Measurements from ENCODE around the gene REST. TPM values are rescaled to one million over a fixed set of nuclear protein-coding genes. Genes with fewer than 3 reads are reported as not detected.
A peak's percentile ranks its signal among the peaks of the same experiment; 100 is the strongest.
"Not testable (repeated sequence)": the region's sequence is repeated elsewhere in the genome, so short reads cannot be mapped to it uniquely, and the experiment has no call there.

Gene REST, protein sequence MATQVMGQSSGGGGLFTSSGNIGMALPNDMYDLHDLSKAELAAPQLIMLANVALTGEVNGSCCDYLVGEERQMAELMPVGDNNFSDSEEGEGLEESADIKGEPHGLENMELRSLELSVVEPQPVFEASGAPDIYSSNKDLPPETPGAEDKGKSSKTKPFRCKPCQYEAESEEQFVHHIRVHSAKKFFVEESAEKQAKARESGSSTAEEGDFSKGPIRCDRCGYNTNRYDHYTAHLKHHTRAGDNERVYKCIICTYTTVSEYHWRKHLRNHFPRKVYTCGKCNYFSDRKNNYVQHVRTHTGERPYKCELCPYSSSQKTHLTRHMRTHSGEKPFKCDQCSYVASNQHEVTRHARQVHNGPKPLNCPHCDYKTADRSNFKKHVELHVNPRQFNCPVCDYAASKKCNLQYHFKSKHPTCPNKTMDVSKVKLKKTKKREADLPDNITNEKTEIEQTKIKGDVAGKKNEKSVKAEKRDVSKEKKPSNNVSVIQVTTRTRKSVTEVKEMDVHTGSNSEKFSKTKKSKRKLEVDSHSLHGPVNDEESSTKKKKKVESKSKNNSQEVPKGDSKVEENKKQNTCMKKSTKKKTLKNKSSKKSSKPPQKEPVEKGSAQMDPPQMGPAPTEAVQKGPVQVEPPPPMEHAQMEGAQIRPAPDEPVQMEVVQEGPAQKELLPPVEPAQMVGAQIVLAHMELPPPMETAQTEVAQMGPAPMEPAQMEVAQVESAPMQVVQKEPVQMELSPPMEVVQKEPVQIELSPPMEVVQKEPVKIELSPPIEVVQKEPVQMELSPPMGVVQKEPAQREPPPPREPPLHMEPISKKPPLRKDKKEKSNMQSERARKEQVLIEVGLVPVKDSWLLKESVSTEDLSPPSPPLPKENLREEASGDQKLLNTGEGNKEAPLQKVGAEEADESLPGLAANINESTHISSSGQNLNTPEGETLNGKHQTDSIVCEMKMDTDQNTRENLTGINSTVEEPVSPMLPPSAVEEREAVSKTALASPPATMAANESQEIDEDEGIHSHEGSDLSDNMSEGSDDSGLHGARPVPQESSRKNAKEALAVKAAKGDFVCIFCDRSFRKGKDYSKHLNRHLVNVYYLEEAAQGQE
- 36.1 and 43.2 TPM in 2 replicates for total RNA-seq (2014; rRNA removed; shearing (Covaris generic))

DNA sequence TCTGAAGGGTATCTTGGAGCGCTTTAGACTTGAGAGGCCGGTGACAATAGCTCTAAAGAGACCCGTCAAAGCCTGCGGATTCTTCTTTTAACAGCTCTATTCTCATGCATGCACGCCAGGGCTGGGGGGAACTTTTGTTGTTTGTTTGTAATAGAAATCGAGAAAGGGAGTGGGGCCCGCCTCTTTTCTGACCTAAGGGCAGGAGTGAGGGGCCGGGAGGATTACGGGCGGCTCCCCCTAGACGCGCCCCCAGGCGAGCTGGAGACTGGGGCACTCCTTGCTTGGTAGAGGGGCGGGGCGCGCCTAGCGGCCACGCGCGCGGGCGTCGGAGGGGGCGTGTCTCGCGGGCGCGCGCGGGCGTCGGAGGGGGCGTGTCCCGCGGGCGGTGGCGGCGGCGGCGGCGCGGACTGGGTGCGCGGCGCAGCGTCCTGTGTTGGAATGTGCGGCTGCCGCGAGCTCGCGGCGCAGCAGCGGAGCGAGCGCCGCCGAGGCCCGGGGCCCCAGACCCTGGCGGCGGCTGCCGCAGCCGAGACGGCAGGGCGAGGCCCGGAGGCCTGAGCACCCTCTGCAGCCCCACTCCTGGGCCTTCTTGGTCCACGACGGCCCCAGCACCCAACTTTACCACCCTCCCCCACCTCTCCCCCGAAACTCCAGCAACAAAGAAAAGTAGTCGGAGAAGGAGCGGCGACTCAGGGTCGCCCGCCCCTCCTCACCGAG, at the start of gene REST:
Gene REST (plus strand): TSS at position 412 of the 717 bp plus-strand sequence. CDS start 2,739 bp downstream, outside the sequence.
- peak; percentile 22 for DNase-seq (ENCODE audit: low spot score)

DNA sequence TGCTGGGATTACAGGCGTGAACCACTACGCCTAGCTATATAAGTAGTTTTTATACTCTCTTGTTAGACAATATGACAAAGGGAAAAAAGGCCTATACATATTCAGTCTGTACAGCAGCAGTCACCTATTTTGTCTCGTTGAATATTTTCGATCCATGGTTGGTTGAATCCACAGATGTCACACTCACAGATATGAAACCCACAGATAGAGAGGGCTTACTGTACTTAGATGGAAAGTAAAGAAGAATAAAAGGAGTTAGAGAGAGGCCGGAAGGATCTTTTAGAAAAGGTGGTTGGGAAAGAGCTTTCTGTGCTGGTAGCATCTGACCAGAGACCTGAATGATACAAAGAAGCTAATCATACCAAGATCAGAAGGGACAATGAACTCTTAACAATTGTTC, 47.9 kb upstream of the REST start:
- DNase-seq (ENCODE audit: low spot score) = no peak

DNA sequence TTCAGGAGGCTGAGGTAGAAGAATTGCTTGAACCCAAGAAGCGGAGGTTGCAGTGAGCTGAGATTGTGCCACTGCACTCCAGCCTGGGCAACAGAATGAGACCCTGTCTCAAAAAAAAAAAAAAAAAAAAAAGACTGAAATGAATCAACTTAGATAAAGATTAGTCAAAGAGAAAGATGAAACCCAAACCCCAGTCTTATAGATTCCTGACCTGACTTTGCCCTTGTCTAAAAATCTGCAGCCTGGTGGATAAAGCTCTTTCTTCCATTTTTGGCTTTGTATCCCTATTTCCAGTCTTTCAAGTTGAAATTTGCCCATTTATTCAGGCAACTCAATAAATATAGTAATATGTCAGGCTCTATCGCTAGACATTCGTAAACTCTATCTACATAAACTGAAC, 46.9 kb upstream of the REST start:
- no peak for DNase-seq (ENCODE audit: low spot score)

DNA sequence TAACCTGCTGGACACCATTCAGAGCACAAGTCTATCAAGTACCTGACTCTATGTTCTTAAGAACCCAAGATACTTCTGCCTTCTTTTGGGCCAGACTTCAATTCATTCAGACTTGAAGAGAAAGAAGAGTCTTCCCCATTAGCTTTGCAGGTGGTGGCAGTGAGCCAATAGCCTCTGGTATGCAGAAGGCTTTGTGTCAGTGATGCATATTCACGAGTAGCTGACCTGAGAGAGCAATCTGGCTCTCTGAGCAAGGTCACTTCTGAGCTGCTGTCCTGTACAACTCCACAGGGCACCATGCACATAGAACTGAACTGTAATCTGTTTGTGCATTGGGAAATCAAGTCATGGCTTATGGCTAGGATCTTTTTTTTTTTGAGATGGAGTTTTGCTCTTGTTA, 46.3 kb upstream of the REST start:
- DNase-seq (ENCODE audit: low spot score) = no peak

DNA sequence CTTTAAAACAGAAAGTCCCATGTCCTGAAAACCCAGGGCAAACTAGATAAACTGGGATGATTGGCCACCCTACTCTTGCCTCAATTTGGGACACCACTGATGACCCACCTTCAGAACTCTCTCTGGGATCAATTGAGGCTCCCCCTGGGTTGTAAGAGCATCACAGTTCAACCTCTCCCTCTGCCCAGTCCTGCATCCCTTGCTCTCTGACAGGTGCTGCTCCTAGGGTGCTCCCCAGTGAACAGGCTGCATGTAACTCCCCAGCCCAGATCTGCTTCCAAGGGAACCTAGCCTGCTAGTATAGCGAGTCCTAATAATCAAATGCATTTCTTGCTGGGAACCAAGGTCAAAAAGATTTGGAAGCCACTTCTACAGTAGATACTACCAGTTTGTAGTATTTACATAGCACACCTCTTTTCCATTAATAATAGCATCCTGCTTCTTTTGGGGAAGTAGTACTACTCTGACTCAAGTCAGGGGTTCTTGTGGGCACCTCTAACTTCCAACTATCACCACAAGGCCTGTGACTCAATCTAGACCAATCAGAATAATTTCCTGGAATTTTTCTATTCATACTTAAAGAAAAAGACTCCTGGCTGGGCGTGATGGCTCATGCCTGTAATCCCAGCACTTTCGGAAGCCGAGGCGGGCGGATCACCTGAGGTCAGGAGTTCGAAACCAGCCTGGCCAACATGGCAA, 44.1 kb upstream of the REST start:
- peak; percentile 34 for DNase-seq (ENCODE audit: low spot score)

DNA sequence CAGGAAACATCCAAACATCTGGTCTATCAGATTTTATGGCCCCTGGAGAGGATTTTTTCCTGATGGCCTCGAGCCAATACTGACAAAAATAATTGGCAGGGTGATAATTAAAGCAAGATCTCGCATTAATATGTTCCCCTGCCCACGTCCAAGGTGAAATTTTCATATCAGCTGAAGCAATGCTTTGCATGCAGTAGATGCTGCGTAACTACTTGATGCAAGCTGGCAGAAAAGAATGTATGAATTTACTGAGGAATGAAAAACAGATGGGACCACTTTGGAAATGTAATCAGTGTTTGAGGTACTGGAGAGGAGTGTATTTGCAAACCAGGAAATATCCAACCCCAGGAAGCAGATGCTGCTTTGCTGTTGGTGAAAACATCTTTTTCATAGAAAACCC, 36.8 kb upstream of the REST start:
- no peak for DNase-seq (ENCODE audit: low spot score)

DNA sequence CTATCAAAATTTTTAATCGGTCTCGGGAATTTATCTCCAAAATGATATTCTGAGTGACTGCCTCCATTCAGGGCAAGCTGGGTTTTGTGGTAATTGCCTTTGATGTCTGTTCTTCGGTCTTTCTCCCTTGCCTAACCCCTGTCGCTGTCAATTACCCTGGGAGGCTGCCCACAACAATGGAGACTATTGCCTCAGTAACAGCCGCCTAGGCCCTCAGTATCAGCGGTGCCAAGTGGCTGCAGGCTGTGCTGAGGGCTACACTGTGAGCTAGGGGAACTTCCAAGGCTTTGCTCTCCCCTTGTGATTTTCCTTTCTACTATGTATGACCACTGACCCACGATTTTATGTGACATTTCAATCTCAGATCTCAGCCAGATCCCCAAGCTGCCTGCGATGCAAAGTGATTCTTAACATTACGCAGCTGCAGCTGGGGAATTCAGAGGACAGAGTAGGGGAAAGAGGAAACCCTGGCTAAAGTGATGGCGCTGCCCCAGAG, 36.3 kb upstream of the REST start:
- no peak for DNase-seq (ENCODE audit: low spot score)

DNA sequence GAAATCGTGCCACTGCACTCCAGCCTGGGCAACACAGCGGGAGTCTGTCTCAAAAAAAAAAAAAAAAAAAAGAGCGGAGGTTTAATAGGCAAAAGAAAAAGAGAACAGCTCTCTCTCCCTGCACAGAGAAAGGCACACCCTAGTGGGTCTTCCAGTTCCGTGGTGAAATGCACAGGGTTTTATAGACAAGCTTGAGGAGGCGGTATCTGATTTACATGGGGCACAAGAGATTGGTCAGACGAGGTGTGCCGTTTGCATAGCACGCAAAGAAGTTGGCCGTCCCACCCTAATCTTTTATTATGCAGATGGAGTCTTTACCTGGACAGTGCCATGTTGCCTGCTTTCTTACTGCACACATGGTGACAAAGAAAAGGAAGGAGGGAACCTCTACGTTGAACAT, 33.5 kb upstream of the REST start:
- DNase-seq (ENCODE audit: low spot score) = no peak

DNA sequence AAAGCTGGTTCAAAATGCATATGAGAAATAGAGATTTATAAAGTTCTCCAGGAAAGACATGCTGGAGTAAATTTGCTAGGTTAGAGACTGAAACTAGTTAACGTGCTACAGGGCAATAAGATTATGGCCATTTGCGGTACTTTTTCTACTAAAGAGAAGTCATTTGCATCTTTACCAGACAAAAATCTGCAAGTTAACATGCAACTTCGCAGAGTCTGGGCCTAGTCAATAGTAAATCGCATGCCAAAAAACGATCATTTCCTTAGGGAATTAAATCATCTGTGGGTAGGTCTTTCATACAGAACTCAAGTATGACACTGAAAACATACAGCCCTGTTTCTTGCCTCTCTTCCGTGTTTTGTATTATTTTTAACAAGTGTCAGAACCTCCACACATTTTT, 32.8 kb upstream of the REST start:
- DNase-seq (ENCODE audit: low spot score) = no peak

DNA sequence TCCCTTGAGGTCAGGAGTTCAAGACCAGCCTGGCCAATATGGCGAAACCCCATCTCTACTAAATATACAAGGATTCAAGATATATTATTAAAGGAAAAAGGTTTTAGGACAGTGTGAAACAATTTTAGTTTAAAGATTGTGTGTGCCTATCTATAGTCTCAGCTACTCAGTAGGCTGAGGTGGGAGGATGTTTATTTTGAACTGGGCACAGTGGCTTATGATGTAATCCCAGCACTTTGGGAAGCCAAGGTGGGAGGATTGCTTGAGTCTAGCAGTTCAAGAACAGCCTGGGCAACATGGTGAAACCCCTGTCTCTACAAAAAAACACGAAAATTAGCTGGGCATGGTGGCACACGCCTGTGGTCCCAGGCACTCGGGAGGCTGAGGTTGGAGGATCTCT, 31.4 kb upstream of the REST start:
- no peak for DNase-seq (ENCODE audit: low spot score)

DNA sequence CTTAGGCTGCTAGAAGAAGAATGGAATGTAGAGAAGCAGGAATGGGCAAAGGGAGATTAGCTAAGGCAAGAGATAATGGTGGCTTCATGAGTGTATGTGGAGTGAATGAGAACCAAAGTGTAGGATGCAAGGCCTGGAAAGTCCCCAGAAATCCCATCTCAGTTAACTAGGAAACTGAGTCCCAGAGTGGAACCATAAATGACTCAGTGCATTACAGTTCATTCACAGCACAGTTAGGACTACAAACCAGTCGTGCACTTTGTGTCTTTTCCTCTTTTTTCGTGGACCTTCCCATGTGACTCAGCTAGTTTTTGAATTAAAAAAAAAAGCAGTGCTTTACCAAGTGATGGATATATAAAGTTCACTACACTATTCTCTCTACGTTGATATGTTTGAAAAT, 27.7 kb upstream of the REST start:
- no peak for DNase-seq (ENCODE audit: low spot score)

DNA sequence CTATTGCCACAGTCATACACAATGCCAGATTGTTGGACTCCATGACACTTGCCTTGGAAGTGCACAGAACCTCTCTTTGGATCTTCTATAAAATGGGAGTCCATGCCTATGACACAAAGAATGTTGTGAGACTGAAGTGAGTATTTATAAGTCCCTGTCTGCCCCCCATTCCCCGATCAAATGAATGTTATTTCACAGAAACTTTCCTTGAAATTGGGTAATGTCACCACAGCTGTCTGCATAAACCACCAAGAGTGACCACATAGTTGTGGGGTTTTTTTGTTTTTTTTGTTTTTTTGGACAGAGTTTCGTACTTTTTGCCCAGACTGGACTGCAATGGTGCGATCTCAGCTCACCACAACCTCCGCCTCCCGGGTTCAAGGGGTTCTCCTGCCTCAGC, 27.1 kb upstream of the REST start:
- DNase-seq (ENCODE audit: low spot score) = no peak

DNA sequence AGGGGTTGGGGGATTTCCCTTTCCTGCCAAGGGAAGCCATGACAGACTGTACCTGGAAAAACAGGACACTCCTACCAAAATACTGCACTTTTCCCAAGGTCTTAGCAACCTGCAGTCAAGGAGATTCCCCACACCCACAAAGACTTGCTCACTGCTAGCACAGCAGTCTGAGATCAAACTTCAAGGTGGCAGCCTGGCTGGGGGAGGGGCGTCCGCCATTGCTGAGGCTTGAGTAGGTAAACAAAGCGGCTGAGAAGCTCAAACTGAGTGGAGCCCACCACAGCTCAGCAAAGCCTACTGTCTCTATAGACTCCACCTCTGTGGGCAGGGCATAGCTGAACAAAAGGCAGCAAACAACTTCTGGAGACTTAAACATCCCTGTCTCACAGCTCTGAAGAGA, 23.2 kb upstream of the REST start:
- not testable (repeated sequence) for DNase-seq (ENCODE audit: low spot score)

DNA sequence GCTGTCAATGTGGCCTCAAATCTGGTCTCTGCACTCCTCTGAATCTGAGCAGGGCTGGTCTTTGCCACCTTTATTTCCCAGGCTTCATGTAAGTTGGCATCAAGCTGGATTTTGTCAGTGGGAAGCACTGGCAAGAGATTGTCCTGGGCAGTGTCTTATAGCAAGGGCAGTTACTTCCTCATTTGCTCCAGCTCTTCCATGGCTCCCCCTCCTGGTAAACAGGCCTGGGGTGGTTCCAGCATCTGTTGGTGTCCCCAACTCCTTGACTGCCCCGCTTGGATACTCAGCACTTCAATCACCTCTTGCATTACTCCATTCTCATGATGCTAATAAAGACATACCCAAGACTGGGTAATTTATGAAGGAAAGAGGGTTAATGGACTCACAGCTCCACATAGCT, 15.0 kb upstream of the REST start:
- DNase-seq (ENCODE audit: low spot score) = no peak

DNA sequence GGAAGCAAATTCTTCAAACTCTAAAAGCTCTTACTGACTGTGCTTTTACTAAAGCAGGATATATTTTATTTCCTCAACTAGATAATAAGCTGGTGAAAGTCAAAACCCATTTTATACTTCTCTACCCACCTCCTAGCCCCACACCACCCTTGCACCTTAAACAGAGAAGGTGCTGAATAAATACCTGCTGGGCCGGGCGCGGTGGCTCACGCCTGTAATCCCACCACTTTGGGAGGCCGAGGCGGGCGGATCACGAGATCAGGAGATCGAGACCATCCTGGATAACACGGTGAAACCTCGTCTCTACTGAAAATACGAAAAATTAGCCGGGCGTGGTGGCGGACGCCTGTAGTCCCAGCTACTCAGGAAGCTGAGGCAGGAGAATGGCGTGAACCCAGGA, 9.9 kb upstream of the REST start:
- DNase-seq (ENCODE audit: low spot score) = not testable (repeated sequence)

DNA sequence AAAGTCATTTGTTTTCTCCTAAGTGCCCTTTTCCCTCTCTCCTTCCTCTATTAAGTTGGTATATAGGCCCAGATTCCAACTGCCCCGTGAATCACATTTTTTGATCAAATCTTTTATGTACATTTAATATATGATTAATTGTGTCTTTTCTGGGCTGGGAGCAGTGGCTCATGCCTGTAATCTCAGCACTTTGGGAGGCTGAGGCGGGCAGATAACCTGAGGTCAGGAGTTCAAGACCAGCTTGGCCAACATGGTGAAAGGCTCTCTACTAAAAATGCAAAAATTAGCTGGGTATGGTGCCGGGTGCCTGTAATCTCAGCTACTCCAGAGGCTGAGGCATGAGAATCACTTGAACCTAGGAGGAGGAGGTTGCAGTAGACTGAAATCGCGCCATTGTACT, 7.5 kb upstream of the REST start:
- not testable (repeated sequence) for DNase-seq (ENCODE audit: low spot score)

DNA sequence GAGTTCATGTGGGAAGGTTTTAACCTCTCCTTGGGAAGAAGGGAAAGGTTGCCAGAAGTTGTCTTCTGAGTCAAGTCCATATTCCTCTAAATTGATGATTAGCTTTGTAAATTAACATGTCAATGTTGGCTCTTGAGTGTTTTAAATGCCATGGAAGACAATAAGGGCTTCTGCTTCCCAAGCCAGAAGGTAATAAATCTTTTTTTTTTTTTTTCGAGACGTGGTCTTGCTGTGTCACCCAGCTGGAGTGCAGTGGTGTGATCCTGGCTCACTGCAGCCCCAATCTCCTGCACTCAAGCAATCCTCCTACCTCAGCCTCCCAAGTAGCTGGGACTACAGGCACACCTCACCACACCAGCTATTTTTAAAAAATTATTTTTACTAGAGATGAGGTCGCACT, 5.0 kb upstream of the REST start:
- no peak for DNase-seq (ENCODE audit: low spot score)

DNA sequence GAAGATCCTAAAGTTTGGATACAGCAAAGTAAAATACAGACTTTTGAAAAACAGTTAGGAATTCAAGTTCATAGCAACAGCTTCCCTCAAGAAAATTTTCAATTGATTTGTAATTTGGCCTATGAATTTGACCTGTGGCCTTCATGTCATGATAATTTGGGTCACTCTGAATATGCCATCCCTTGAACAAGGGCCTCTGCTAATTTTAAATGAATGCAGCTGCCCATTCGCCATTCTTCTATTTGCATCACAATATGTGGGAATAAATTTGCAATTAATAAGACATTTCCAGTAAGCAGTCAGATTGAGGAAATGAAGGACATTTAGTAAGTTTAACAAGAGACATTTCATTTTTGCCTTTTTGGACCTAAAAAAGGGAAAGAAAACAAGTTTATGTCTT, 1.9 kb upstream of the REST start:
- no peak for DNase-seq (ENCODE audit: low spot score)

DNA sequence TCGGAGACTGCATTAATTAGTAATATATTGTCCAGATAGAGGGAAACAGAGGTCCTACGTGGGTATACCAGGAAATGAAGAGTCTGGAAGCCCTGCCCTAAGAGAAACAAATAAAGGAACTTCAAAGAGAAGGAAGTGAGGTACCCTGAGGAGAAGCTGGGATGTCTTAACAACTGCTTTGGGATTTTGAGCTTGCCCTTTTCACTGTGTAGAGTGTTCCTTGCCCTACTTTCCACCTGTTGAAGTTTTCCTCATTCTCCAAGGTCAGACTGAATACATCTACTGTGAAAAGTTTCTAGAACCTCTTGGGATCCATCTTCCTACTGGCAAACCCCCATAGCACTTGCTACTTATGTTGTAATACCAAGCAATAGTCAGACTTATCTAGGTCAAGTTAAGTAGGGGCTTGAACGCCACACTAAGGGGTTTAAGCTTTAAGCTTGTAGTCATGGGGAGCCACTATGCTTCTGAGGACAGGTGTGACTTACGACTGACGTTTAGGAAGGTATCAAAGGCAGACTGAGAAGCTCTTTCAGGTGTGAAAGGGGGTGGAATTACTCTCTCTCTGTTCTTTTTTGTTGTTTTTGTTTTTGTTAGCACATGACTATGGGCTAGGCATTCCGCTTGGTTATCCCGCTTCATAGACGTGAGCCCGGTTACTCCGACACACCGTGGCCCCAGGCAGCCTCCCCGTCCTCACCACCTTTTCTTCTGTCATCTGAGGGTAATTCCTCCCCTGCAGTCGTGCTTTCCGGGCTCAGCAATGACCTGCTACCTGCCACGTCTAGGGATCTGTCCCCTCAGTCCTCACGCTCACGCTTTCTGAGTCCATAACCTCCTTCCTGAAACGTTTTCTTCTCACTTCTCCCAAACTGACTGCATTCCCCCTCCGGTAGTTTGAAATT, 959 bp upstream of the REST start:
- no peak for DNase-seq (ENCODE audit: low spot score)

All from A172 (cell line).